Sigmoid colon (tissue), 7 donors: ENCODE results near the gene PROSER2. TPM values are rescaled to one million over a fixed set of nuclear protein-coding genes. Genes with fewer than 3 reads are reported as not detected.

Experiments used
- DNase-seq: peaks from one replicate; pipeline ENCODE4 v3.0.0-alpha.2; 2019
- H3K27ac ChIP-seq, 4 donors: fragments of 200-600 bp; sonication (generic); one replicate each; pipeline ENCODE4 v1.5.1; 2016 to 2019; ENCODE audit warnings: mild to moderate bottlenecking in 1 of 4
- H3K27me3 ChIP-seq, 3 donors: fragments of 200-600 bp; sonication (generic); one replicate each; pipeline ENCODE4 v1.5.1; 2019; ENCODE audit warnings: mild to moderate bottlenecking in 1 of 3
- H3K36me3 ChIP-seq, 4 donors: fragments of 200-600 bp; sonication (generic); one replicate each; pipeline ENCODE4 v1.5.1; 2016 to 2019
- H3K4me1 ChIP-seq, 4 donors: fragments of 200-600 bp; sonication (generic); one replicate each; pipeline ENCODE4 v1.5.1; 2017 to 2019
- H3K4me3 ChIP-seq, 4 donors: fragments of 200-600 bp; sonication (generic); one replicate each; pipeline ENCODE4 v1.5.1; 2017 to 2019; ENCODE audit warnings: mild to moderate bottlenecking in 2 of 4, moderate library complexity in 1 of 4
- H3K9me3 ChIP-seq, 4 donors: fragments of 200-600 bp in 3 of 4; sonication (generic) in 3 of 4; one replicate each; pipeline versions ENCODE4 v1.5.1 to v1.6.1; 2013 to 2019
- CTCF ChIP-seq, 4 experiments: fragments of 450-650 bp in 3 of 4; fragments of 200-600 bp in 1 of 4; IDR thresholded peaks; one replicate each; pipeline ENCODE4 v1.5.1; 2016 to 2019; ENCODE audit warnings: antibody characterized with exemption in 4 of 4, mild to moderate bottlenecking in 3 of 4, moderate library complexity in 2 of 4
- EP300 ChIP-seq, 4 donors: sonication (generic); formaldehyde crosslinking; IDR thresholded peaks; one replicate each; pipeline ENCODE4 v1.6.1; 2017; ENCODE audit warnings: antibody characterized with exemption in 4 of 4
- POLR2A ChIP-seq, 2 donors: fragments of 450-650 bp; IDR thresholded peaks; one replicate each; pipeline ENCODE4 v1.6.1; 2016; ENCODE audit warnings: antibody characterized with exemption in 2 of 2, mild to moderate bottlenecking in 2 of 2, moderate library complexity in 2 of 2
- POLR2AphosphoS5 ChIP-seq, 4 donors: sonication (generic); formaldehyde crosslinking; IDR thresholded peaks; one replicate each; pipeline ENCODE4 v1.6.1; 2017; ENCODE audit warnings: antibody characterized with exemption in 4 of 4
- WGBS, 2 donors: extraction: QIAGEN DNeasy Blood & Tissue Kit; methylation state at CpG; one replicate each; pipeline ENCODE4 v1.1.7; 2013; 5-methylcytosine and 5-hydroxymethylcytosine counted together
- intact Hi-C: fragments of 100-400 bp; cut with DNase I; formaldehyde crosslinking; loops from one replicate; pipeline ENCODE4 v1.15.1; 2023
- polyA plus RNA-seq, 3 donors: library from polyadenylated mRNA; stranded (reverse); fragments of 200-250 nt; gene quantifications; one replicate each; pipeline ENCODE4 v1.2.3, GENCODE V29; 2013
- total RNA-seq, 4 donors: library from RNA; depleted of rRNA; stranded (reverse); fragments of >200 nt; gene quantifications; one replicate each; pipeline ENCODE4 v1.1.0, GENCODE V29; 2016
- donor health status: healthy with polysubstance abuse.
- donor health status: Bipolar disorder and iron deficiency.
- donor health status: healthy.

Gene PROSER2
- total and polyA plus RNA-seq, 7 donors, result 0.60 to 2.8 (median 1.8) TPM

GRCh38 chr10:11876805-11877590 is 53.8 kb downstream of the PROSER2 start:
- DNase-seq, result peak; percentile 27
- Histone ChIP-seq H3K36me3 (no peaks in the 10 kb centered on the region), H3K27ac (no peak overlapping the region), H3K4me1 (peaks cover 0 to 16% (median 8%) of the 10 kb centered on the region in 4 donors), H3K9me3 (no peaks in the 10 kb centered on the region), H3K4me3 (no peak overlapping the region), H3K27me3 (no peaks in the 10 kb centered on the region)
- 89 to 93% methylated on average over 19 of the region's 19 CpGs for WGBS, 2 donors
- TF ChIP-seq POLR2A (IDR thresholded peaks at IDR 0.05) (no peak), EP300 (IDR thresholded peaks at IDR 0.05) (no peak), CTCF (IDR thresholded peaks at IDR 0.05) (no peak), POLR2AphosphoS5 (IDR thresholded peaks at IDR 0.05) (no peak)
- intact Hi-C loops, result no loop called here

- H3K27ac ChIP-seq, result no peak overlapping the region
- H3K9me3 ChIP-seq, result no peaks in the 10 kb centered on the region
- intact Hi-C loops, result no loop called here
- H3K27me3 ChIP-seq, result no peaks in the 10 kb centered on the region
- no peaks in the 10 kb centered on the region for H3K36me3 ChIP-seq
- no peak for TF ChIP-seq EP300 (IDR thresholded peaks at IDR 0.05)
- no peak for TF ChIP-seq POLR2AphosphoS5 (IDR thresholded peaks at IDR 0.05)
- no peak for TF ChIP-seq POLR2A (IDR thresholded peaks at IDR 0.05)
- no peak for TF ChIP-seq CTCF (IDR thresholded peaks at IDR 0.05)
- DNase-seq, result peak; percentile 55
- no peak overlapping the region for H3K4me3 ChIP-seq
- 88 to 92% methylated on average over 13 of the region's 13 CpGs for WGBS, 2 donors
- H3K4me1 ChIP-seq, result peaks cover 0 to 16% (median 8%) of the 10 kb centered on the region in 4 donors
These were observed 54.4 kb downstream of the PROSER2 start for GRCh38 chr10:11877591-11877905.

GRCh38 chr10:11878776-11879175 is 55.6 kb downstream of the PROSER2 start:
- intact Hi-C loops, result no loop called here
- no peak overlapping the region for H3K27ac ChIP-seq
- H3K4me3 ChIP-seq, result no peak overlapping the region
- DNase-seq, result peak; percentile 46
- peaks cover 0 to 16% (median 8%) of the 10 kb centered on the region in 4 donors for H3K4me1 ChIP-seq
- H3K36me3 ChIP-seq, result no peaks in the 10 kb centered on the region
- TF ChIP-seq CTCF (IDR thresholded peaks at IDR 0.05), result no peak
- H3K9me3 ChIP-seq, result no peaks in the 10 kb centered on the region
- H3K27me3 ChIP-seq, result no peaks in the 10 kb centered on the region
- 89 to 93% methylated on average over 12 of the region's 12 CpGs for WGBS, 2 donors

- no peaks in the 10 kb centered on the region for H3K36me3 ChIP-seq
- no peak overlapping the region for H3K27ac ChIP-seq
- H3K9me3 ChIP-seq, result no peaks in the 10 kb centered on the region
- no peaks in the 10 kb centered on the region for H3K27me3 ChIP-seq
- peak; percentile 58 for DNase-seq
- H3K4me1 ChIP-seq, result peaks cover 0 to 15% (median 8%) of the 10 kb centered on the region in 4 donors
- 87 to 91% methylated on average over 15 of the region's 15 CpGs for WGBS, 2 donors
- no peak for TF ChIP-seq EP300 (IDR thresholded peaks at IDR 0.05)
- no peak for TF ChIP-seq POLR2A (IDR thresholded peaks at IDR 0.05)
- TF ChIP-seq POLR2AphosphoS5 (IDR thresholded peaks at IDR 0.05), result no peak
- no peak for TF ChIP-seq CTCF (IDR thresholded peaks at IDR 0.05)
- no peak overlapping the region for H3K4me3 ChIP-seq
- intact Hi-C loops, result no loop called here
These were observed 56.4 kb downstream of the PROSER2 start for GRCh38 chr10:11879387-11880094.
